Endothelial cell of umbilical vein (primary cell): ENCODE results near the gene GULP1. TPM values are rescaled to one million over a fixed set of nuclear protein-coding genes. Genes with fewer than 3 reads are reported as not detected.

Experiments
- BruUV-seq: library from RNA; stranded (reverse); fragments of 400-500 nt; replicated peaks from 2 replicates; lab custom pipeline; 2021; lab: Mats Ljungman, UMichigan
- CTCF ChIA-PET: fragments of 300-600, 350-600 bp; sonication (Branson Sonifier 250); formaldehyde crosslinking; loops from one replicate; lab custom pipeline; 2021; ENCODE audit warnings: antibody characterized with exemption, inconsistent platforms; lab: Charles Lee
- POLR2A ChIA-PET: fragments of 300-600, 350-600 bp; sonication (Branson Sonifier 250); formaldehyde crosslinking; loops from one replicate; lab custom pipeline; 2021; ENCODE audit warnings: antibody characterized with exemption, inconsistent platforms; lab: Charles Lee
- DNase-seq: peaks from one replicate; pipeline ENCODE4 v3.0.0-alpha.2; 2011; ENCODE audit warnings: low read depth, low spot score
- FAIRE-seq: peaks from 2 replicates; lab custom pipeline; 2011; peaks lifted over from hg19 to GRCh38; lab: Jason Lieb, UNC
- H2AFZ ChIP-seq: 2 replicates; pipeline ENCODE4 v1.6.0; 2012; ENCODE audit warnings: low read depth, low read length, control low read depth, inconsistent platforms
- H3K27ac ChIP-seq: 2 replicates; pipeline ENCODE4 v1.5.1; 2011; ENCODE audit warnings: low read depth, mild to moderate bottlenecking, control low read depth, low read length, moderate library complexity; ENCODE audit not compliant: insufficient read depth
- H3K27me3 ChIP-seq, 2 experiments: 2 replicates each; pipeline versions ENCODE4 v1.6.0 to v1.6.1; 2011; ENCODE audit warnings: low read length in 2 of 2, mixed read lengths in 1 of 2; ENCODE audit not compliant: control insufficient read depth in 2 of 2, insufficient read depth in 2 of 2
- H3K36me3 ChIP-seq, 2 experiments: 2 replicates in 1 of 2; 3 replicates in 1 of 2; pipeline ENCODE4 v1.5.1; 2011; ENCODE audit warnings: low read length in 2 of 2, mild to moderate bottlenecking in 1 of 2, moderate library complexity in 1 of 2; ENCODE audit not compliant: control insufficient read depth in 2 of 2, insufficient read depth in 2 of 2; ENCODE audit errors: extremely low read depth in 1 of 2
- H3K4me1 ChIP-seq: 3 replicates; pipeline ENCODE4 v1.5.1; 2011; ENCODE audit warnings: mild to moderate bottlenecking, low read length; ENCODE audit not compliant: control insufficient read depth, insufficient read depth; ENCODE audit errors: extremely low read depth
- H3K4me2 ChIP-seq: 2 replicates; pipeline ENCODE4 v1.6.1; 2011; ENCODE audit warnings: low read length, control low read depth, mixed read lengths; ENCODE audit not compliant: insufficient read depth
- H3K4me3 ChIP-seq, 3 experiments: fragments of 200-600 bp in 1 of 3; sonication (generic), shearing (Covaris generic) in 1 of 3; replicated peaks in 1 of 3; 2 replicates each; pipeline ENCODE4 v1.5.1; 2011 to 2016; ENCODE audit warnings: control low read depth in 3 of 3, low read length in 3 of 3, mild to moderate bottlenecking in 2 of 3, inconsistent platforms in 1 of 3, low read depth in 1 of 3, moderate library complexity in 1 of 3; ENCODE audit not compliant: insufficient read depth in 1 of 3
- H3K79me2 ChIP-seq: 2 replicates; pipeline ENCODE4 v1.6.0; 2012; ENCODE audit warnings: low read length, inconsistent platforms; ENCODE audit not compliant: control insufficient read depth, insufficient read depth
- H3K9ac ChIP-seq: replicated peaks from 2 replicates; pipeline ENCODE3; 2011; ENCODE audit warnings: low read length, control low read depth; ENCODE audit not compliant: insufficient read depth; ENCODE audit errors: extremely low read depth
- H3K9me1 ChIP-seq: replicated peaks from 3 replicates; pipeline ENCODE4 v1.6.0; 2011; ENCODE audit warnings: mild to moderate bottlenecking, low read length; ENCODE audit not compliant: control insufficient read depth, insufficient read depth; ENCODE audit errors: extremely low read depth
- H3K9me3 ChIP-seq: replicated peaks from 2 replicates; pipeline ENCODE4 v1.5.1; 2012; ENCODE audit warnings: low read length, inconsistent platforms; ENCODE audit not compliant: control insufficient read depth, insufficient read depth
- H4K20me1 ChIP-seq: replicated peaks from 2 replicates; pipeline ENCODE3; 2011; ENCODE audit warnings: mild to moderate bottlenecking, low read length; ENCODE audit not compliant: control insufficient read depth, insufficient read depth; ENCODE audit errors: extremely low read depth
- EZH2 ChIP-seq: IDR thresholded peaks from 2 replicates; pipeline ENCODE4 v1.6.1; 2012; ENCODE audit warnings: borderline replicate concordance, low read depth, mild to moderate bottlenecking, moderate library complexity, low read length, inconsistent platforms; ENCODE audit not compliant: severe bottlenecking
- FOS ChIP-seq: IDR thresholded peaks from 2 replicates; pipeline ENCODE4 v1.6.1; 2011; ENCODE audit warnings: mild to moderate bottlenecking, low read length, moderate library complexity, borderline replicate concordance; ENCODE audit not compliant: insufficient read depth
- GATA2 ChIP-seq: IDR thresholded peaks from 2 replicates; pipeline ENCODE4 v1.7.0; 2011; ENCODE audit warnings: low read depth, mild to moderate bottlenecking, moderate library complexity, mixed read lengths, low read length; ENCODE audit not compliant: insufficient read length, insufficient read depth
- JUN ChIP-seq: IDR thresholded peaks from 2 replicates; pipeline ENCODE4 v1.6.1; 2011; ENCODE audit warnings: borderline replicate concordance, low read depth; ENCODE audit not compliant: insufficient read length, insufficient read depth
- MAX ChIP-seq: IDR thresholded peaks from 2 replicates; pipeline ENCODE4 v1.6.1; 2011; ENCODE audit not compliant: insufficient read depth, insufficient read length
- MYC ChIP-seq: IDR thresholded peaks from one replicate; pipeline ENCODE4 v1.6.1; 2011; ENCODE audit warnings: mild to moderate bottlenecking, low read depth, low read length
- POLR2A ChIP-seq: IDR thresholded peaks from 2 replicates; pipeline ENCODE4 v1.6.1; 2012; ENCODE audit warnings: low read depth, mild to moderate bottlenecking, control low read depth, low read length
- POLR2AphosphoS5 ChIP-seq: IDR thresholded peaks from 2 replicates; pipeline ENCODE4 v1.6.1; 2012; ENCODE audit warnings: low read depth, mild to moderate bottlenecking, control low read depth, low read length, moderate library complexity; ENCODE audit not compliant: insufficient read depth
- dilution Hi-C: fragments of 300-500 bp; cut with MboI; formaldehyde crosslinking; loops from one replicate; pipeline ENCODE4 v1.15.0; 2019; ENCODE audit warnings: low sequenced_read_pairs; ENCODE audit not compliant: extremely low pct_ligation_motif_present
- intact Hi-C: fragments of 100-400 bp; cut with micrococcal nuclease; formaldehyde crosslinking; loops from one replicate; pipeline ENCODE4 v1.10.0; 2022
- polyA plus RNA-seq, 4 experiments: library from polyadenylated mRNA; depleted of rRNA in 3 of 4; stranded (reverse) in 3 of 4; unstranded in 1 of 4; fragments of >200 nt; gene quantifications; 2 replicates each; pipeline versions ENCODE4 v1.2.1 to v1.2.3, GENCODE V29; 2011 to 2012; ENCODE audit warnings: missing spikeins in 1 of 4
- total RNA-seq: library from RNA; stranded (reverse); gene quantifications from 2 replicates; pipeline ENCODE4 v1.2.3, GENCODE V29; 2021
- TF ChIP-seq, protein P1 (sequence below), 2 donors: IDR thresholded peaks; 1 replicate in 1 of 2; 2 replicates in 1 of 2; pipeline ENCODE4 v1.5.1; 2011; ENCODE audit warnings: low read length in 2 of 2, mild to moderate bottlenecking in 2 of 2, moderate library complexity in 2 of 2, control low read depth in 1 of 2, inconsistent platforms in 1 of 2, low read depth in 1 of 2; ENCODE audit not compliant: insufficient read depth in 1 of 2; ENCODE audit errors: extremely low read depth in 1 of 2

GULP1 gene
- total and polyA plus RNA-seq, 2 donors (not counting 3 experiments of a cell fraction or from before 2014, with no cell fraction given): 24.4 to 53.8 TPM

GRCh38 chr2:188243381-188243780 lies 48.3 kb upstream of the GULP1 start:
- H3K4me1 ChIP-seq: no peaks in the 10 kb centered on the region
- H4K20me1 ChIP-seq: no peaks in the 10 kb centered on the region
- H3K9me1 ChIP-seq: no peaks in the 10 kb centered on the region
- H3K4me2 ChIP-seq: no peak overlapping the region
- no peaks in the 10 kb centered on the region for H3K9me3 ChIP-seq
- no peak overlapping the region for H3K4me3 ChIP-seq
- dilution Hi-C loops (no loop called here), intact Hi-C loops (no loop called here)
- no peak for DNase-seq
- H3K9ac ChIP-seq: no peak overlapping the region
- TF ChIP-seq JUN (no peak), EZH2 (no peak), FOS (no peak), POLR2AphosphoS5 (no peak), POLR2A (no peak), MYC (no peak)
- no peak overlapping the region for H3K27ac ChIP-seq
- BruUV-seq: no TSS peak
- no peak for FAIRE-seq
- ChIA-PET CTCF (interaction anchor here (1.2 kb wide), 1 partner anchor 19 kb away, joined by 3 read pairs; no protein-coding TSS in a partner anchor), POLR2A (no interaction called here)
- H3K79me2 ChIP-seq: no peaks in the 10 kb centered on the region
- no peak overlapping the region for H2AFZ ChIP-seq
- no peaks in the 10 kb centered on the region for H3K36me3 ChIP-seq
- H3K27me3 ChIP-seq: no peaks in the 10 kb centered on the region

GRCh38 chr2:188244383-188244782 lies 47.3 kb upstream of the GULP1 start:
- ChIA-PET CTCF (interaction anchor here (0.8 to 1.2 kb wide), 3 partner anchors 10 to 18 kb away, joined by 3 read pairs; no protein-coding TSS in a partner anchor), POLR2A (no interaction called here)
- H3K27ac ChIP-seq: no peak overlapping the region
- dilution Hi-C loops (no loop called here), intact Hi-C loops (no loop called here)
- H3K4me3 ChIP-seq: no peak overlapping the region
- no peaks in the 10 kb centered on the region for H3K36me3 ChIP-seq
- H3K27me3 ChIP-seq: no peaks in the 10 kb centered on the region
- FAIRE-seq (no peak), DNase-seq (no peak)
- TF ChIP-seq JUN (no peak), MAX (no peak), GATA2 (no peak), MYC (no peak), POLR2A (no peak), POLR2AphosphoS5 (no peak)
- TF ChIP-seq, protein P1, sequence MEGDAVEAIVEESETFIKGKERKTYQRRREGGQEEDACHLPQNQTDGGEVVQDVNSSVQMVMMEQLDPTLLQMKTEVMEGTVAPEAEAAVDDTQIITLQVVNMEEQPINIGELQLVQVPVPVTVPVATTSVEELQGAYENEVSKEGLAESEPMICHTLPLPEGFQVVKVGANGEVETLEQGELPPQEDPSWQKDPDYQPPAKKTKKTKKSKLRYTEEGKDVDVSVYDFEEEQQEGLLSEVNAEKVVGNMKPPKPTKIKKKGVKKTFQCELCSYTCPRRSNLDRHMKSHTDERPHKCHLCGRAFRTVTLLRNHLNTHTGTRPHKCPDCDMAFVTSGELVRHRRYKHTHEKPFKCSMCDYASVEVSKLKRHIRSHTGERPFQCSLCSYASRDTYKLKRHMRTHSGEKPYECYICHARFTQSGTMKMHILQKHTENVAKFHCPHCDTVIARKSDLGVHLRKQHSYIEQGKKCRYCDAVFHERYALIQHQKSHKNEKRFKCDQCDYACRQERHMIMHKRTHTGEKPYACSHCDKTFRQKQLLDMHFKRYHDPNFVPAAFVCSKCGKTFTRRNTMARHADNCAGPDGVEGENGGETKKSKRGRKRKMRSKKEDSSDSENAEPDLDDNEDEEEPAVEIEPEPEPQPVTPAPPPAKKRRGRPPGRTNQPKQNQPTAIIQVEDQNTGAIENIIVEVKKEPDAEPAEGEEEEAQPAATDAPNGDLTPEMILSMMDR (IDR thresholded peaks at IDR 0.05; ENCODE audit: extremely low read depth in 1 of 2, insufficient read depth in 1 of 2, low read depth in 1 of 2, low read length in 2 of 2): no peak
- no peak overlapping the region for H3K4me2 ChIP-seq
- H3K79me2 ChIP-seq: no peaks in the 10 kb centered on the region
- no peaks in the 10 kb centered on the region for H4K20me1 ChIP-seq
- no peaks in the 10 kb centered on the region for H3K9me3 ChIP-seq
- no TSS peak for BruUV-seq
- H3K9ac ChIP-seq: no peak overlapping the region
- H3K4me1 ChIP-seq: no peaks in the 10 kb centered on the region
- no peaks in the 10 kb centered on the region for H3K9me1 ChIP-seq
- H2AFZ ChIP-seq: no peak overlapping the region
